ENCODE data around the gene P2RX3.

GRCh38 chr11:57308426-57309060 is 29.6 kb upstream of the P2RX3 start:
- no peak for TF ChIP-seq CTCF (conservative IDR thresholded peaks at IDR 0.05)
- no peak for TF ChIP-seq ZFX (IDR thresholded peaks at IDR 0.05)

Measured in C4-2B (cell line).